WTC11 (cell line): ENCODE results near the gene METTL9.

ENCODE experiments used
- NFYB ChIP-seq: sonication (generic); formaldehyde crosslinking; conservative IDR thresholded peaks from 2 replicates; pipeline ENCODE4 v1.8.0; 2022; ENCODE audit warnings: low read depth, missing genetic modification reagents
- ZNF317 ChIP-seq: sonication (generic); formaldehyde crosslinking; IDR thresholded peaks from 2 replicates; pipeline ENCODE4 v1.8.1; 2023; ENCODE audit warnings: low read depth, mild to moderate bottlenecking, moderate library complexity, missing genetic modification reagents, borderline replicate concordance
- TF ChIP-seq, protein P1 (sequence below): fragments of 200-600 bp; IDR thresholded peaks from 2 replicates; pipeline ENCODE4 v1.8.0; 2022; ENCODE audit warnings: antibody characterized with exemption
- TF ChIP-seq, protein P2 (sequence below): sonication (generic); formaldehyde crosslinking; IDR thresholded peaks from 2 replicates; pipeline ENCODE4 v1.8.0; 2022; ENCODE audit warnings: mild to moderate bottlenecking, missing genetic modification reagents

DNA sequence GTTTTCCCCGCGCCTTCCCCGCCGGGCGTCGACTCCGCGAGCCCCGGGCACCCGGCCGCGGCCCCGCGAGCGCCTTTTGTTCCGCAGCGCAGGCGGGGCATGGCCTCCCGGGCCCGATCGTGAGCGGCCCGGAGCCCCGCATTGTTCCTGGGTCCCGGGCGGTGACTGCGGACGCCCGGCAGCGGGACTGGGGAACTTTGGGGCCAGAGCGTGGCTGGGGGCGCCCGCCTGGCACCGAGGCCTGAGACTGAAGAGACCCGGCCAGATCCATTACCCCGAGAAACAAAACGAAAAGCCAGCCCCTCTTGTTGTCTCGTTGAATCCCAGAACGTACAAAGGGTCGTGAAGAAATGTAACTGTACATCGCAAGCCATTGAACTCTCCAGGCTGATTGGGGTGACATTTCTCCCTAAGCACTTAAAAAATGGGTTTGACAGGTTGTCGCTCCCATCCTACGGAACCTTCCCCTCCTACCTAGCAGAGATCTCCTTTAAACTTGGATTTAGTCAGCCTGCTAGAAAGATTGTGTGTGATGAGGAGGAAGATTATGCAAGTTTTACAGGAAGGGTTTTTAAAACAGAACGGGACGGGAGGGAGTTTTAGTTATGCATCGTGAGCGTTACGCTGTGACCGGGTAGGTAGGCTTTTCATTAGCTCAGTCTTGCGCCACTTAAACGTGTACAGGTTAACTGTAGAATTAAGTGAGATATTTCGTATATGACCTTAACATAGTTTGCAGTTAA lies 825 bp downstream of the METTL9 start:
- TF ChIP-seq, protein P1, sequence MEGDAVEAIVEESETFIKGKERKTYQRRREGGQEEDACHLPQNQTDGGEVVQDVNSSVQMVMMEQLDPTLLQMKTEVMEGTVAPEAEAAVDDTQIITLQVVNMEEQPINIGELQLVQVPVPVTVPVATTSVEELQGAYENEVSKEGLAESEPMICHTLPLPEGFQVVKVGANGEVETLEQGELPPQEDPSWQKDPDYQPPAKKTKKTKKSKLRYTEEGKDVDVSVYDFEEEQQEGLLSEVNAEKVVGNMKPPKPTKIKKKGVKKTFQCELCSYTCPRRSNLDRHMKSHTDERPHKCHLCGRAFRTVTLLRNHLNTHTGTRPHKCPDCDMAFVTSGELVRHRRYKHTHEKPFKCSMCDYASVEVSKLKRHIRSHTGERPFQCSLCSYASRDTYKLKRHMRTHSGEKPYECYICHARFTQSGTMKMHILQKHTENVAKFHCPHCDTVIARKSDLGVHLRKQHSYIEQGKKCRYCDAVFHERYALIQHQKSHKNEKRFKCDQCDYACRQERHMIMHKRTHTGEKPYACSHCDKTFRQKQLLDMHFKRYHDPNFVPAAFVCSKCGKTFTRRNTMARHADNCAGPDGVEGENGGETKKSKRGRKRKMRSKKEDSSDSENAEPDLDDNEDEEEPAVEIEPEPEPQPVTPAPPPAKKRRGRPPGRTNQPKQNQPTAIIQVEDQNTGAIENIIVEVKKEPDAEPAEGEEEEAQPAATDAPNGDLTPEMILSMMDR, result no peak
- no peak for TF ChIP-seq ZNF317 (CRISPR knock-in tag)
- no peak for TF ChIP-seq NFYB (CRISPR knock-in tag)
- TF ChIP-seq, protein P2, sequence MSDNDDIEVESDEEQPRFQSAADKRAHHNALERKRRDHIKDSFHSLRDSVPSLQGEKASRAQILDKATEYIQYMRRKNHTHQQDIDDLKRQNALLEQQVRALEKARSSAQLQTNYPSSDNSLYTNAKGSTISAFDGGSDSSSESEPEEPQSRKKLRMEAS (CRISPR knock-in tag), result no peak
